Nephron (organoid): ENCODE measurements around the gene AGAP6.
"Not testable (repeated sequence)": the region's sequence is repeated elsewhere in the genome, so short reads cannot be mapped to it uniquely, and the experiment has no call there.

ENCODE experiments used
- H3K27ac Mint-ChIP-seq, 3 experiments: 2 replicates each; pipeline ENCODE4 v1.8.0; 2020; ENCODE audit warnings: mixed read lengths in 3 of 3, mild to moderate bottlenecking in 2 of 3, moderate library complexity in 1 of 3
- H3K27me3 Mint-ChIP-seq: 2 replicates; pipeline ENCODE4 v1.8.0; 2021; ENCODE audit warnings: low read depth, mild to moderate bottlenecking, moderate library complexity, mixed read lengths
- H3K36me3 Mint-ChIP-seq: 2 replicates; pipeline ENCODE4 v1.8.0; 2020; ENCODE audit warnings: low read depth, mixed read lengths
- H3K4me1 Mint-ChIP-seq: 2 replicates; pipeline ENCODE4 v1.8.0; 2020; ENCODE audit warnings: mixed read lengths
- H3K4me3 Mint-ChIP-seq, 3 experiments: 2 replicates each; pipeline ENCODE4 v1.8.0; 2020; ENCODE audit warnings: mild to moderate bottlenecking in 3 of 3, mixed read lengths in 3 of 3, moderate library complexity in 2 of 3
- H3K9me3 Mint-ChIP-seq: 2 replicates; pipeline ENCODE4 v1.8.0; 2020; ENCODE audit warnings: mixed read lengths
- TF ChIP-seq, protein P1 (sequence below), 3 experiments: fragments of 200-600 bp; sonication (generic); IDR thresholded peaks; one replicate each; pipeline ENCODE4 v1.5.0; 2021; ENCODE audit warnings: antibody characterized with exemption in 3 of 3; ENCODE audit not compliant: unreplicated experiment in 3 of 3

The AGAP6 gene

DNA sequence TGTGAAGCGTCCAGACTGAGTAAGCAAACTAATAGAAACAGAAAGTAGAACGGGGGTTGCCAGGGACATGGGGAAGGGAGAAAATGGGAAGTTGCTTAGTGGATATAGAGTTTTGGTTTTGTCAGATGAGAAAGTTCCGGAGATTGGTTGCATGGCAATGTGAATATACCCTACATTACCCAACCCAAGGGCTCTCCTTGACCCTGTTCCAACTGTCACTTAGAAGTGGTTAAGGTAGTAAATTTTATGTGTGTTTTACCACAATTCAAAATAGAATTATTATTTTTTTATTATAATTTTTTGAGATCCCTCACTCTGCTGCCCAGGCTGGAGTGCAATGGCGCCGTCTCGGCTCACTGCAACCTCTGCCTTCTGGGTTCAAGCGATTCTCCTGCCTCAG, 25.8 kb downstream of the AGAP6 start:
- not testable (repeated sequence) for H3K27ac Mint-ChIP-seq, H3K36me3 Mint-ChIP-seq, H3K27me3 Mint-ChIP-seq, H3K4me1 Mint-ChIP-seq, H3K4me3 Mint-ChIP-seq, H3K9me3 Mint-ChIP-seq

DNA sequence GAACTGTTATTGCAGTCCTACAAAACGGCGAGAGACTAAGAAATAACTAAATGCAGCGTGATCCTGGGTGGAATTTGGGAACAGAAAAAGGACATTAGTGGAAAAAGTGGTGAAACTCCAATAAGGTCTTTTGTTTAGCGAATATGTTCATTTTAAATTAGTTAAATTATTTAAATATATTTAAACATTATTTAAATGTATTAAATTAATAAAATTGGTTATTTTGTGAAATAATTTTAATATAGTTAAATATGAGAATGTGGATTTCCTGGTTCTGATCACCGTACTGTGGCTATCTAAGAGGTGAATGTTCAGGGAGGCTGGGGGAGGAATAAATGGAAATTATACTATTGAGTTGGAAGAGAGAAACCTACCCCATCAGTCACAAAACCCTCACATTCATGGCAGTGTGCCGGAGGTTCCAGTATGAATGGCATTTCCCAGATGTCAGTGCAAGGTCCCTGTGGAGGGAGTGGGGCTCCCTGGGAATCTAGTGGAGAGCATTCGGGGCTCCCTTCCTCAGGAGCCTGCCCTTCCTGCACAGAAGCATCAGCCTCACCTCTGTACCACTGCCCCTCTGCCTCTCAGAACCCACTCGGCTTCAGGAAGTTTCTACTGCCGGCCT, 27.5 kb downstream of the AGAP6 start:
- not testable (repeated sequence) for H3K9me3 Mint-ChIP-seq, H3K4me1 Mint-ChIP-seq, H3K36me3 Mint-ChIP-seq, H3K4me3 Mint-ChIP-seq, H3K27me3 Mint-ChIP-seq, H3K27ac Mint-ChIP-seq

DNA sequence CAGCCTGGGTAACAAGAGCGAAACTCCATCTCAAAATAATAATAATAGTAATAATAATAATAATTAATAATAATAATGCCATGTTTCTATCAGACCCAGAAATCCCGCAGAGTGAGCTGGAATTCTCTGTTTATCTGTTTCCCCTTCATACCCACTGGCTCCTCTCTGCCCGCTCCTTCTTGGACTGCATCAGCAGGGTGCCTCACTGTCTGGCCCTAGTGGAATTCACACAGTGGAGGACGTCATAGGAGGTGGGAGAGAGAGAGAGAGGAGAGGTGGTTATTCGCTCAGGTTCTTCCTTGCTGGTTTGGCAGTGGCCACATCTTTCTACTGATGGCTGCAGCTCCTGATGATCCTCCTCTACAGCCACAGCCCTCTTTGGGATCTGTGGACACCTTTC, 28.7 kb downstream of the AGAP6 start:
- not testable (repeated sequence) for H3K27me3 Mint-ChIP-seq, H3K27ac Mint-ChIP-seq, H3K4me3 Mint-ChIP-seq, H3K9me3 Mint-ChIP-seq, H3K36me3 Mint-ChIP-seq, H3K4me1 Mint-ChIP-seq

DNA sequence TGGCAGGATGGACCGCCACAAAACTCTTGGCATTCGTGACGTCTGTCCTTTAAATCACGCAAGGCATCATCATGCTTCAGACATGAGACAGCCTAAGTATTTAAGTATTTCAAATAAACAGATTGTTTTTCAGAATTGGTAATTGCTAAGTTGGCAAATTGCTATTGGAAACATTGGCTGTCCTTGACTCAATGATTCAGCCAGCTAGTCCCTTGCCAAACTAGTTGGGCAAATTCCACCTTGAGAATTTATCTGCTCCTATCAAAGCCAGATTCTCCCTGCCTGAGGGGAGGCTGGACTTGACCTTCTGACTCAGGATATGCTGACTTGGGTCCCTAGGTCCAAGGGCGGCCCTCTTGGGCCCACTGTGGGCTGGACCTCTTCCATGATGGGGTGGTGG, 29.4 kb downstream of the AGAP6 start:
- not testable (repeated sequence) for H3K36me3 Mint-ChIP-seq, H3K27me3 Mint-ChIP-seq, H3K9me3 Mint-ChIP-seq, H3K27ac Mint-ChIP-seq, H3K4me1 Mint-ChIP-seq, H3K4me3 Mint-ChIP-seq

DNA sequence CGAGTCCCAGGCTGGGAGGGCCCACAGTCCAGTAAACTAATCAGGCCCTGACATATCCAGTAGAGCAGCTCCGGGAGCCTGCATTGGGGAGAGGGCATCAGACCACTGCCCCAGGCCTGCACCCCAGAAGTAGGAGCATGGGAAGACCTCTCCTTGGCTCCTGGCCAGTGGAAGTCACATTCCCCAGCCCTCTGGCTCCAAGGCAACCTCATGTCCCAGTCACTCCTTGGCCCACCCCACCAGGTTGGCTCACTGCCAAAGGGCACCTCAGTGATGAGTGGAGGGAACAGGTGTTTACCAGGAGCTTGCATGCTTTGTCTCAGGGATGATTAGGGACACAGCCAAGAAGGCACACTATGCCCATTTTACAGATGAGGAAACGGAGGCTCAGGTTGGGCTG, 31.1 kb downstream of the AGAP6 start:
- not testable (repeated sequence) for H3K27me3 Mint-ChIP-seq, H3K27ac Mint-ChIP-seq, H3K4me1 Mint-ChIP-seq, H3K36me3 Mint-ChIP-seq, H3K9me3 Mint-ChIP-seq, H3K4me3 Mint-ChIP-seq

DNA sequence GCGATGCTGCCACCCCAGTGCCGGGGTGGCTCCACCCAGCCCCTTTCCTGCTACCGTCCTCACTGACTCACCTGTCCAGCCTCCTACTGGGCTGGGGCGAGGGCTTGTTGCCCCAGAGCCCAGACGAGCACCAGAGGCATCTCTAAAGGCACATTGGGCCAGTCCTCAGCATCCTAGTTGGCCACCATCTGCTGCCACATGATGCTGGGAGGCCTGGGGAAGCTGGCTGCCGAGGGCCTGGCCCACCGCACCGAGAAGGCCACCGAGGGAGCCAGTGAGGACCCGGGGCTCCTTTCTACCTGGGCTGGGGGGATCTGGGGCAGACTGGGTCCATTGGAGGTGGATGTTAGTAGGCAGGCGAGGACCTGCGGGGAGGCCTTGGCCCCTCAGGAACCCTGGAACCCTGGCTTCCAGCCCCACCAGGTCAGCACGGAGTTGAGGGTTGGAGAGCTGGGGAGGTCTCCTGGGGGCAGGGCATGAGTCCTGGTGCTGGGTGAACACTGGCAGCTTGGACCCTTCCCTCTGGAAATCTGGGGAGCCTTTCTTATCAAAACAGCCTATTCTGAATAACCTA, 32.3 kb downstream of the AGAP6 start:
- not testable (repeated sequence) for H3K4me1 Mint-ChIP-seq, H3K36me3 Mint-ChIP-seq, H3K4me3 Mint-ChIP-seq, H3K27me3 Mint-ChIP-seq, H3K27ac Mint-ChIP-seq, H3K9me3 Mint-ChIP-seq

DNA sequence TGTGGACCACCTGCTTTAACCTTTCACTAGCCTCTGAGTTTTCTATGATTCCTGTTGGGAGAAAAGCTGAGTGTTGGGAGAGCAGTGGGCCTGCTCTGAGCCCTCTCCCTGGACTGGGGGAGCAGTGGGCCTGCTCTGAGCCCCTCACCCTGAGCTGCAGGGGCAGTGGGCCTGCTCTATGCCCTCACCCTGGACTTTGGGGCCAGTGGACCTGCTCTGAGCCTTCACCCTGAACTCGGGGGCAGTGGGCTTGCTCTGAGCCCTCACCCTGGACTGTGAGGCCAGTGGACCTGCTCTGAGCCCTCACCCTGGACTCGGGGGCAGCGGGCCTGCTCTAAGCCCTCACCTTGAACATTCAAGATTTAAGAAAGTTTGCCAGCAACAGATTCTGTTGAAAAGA, 33.4 kb downstream of the AGAP6 start:
- Mint-ChIP-seq H3K9me3 (no peaks in the 10 kb centered on the region), H3K27ac (no peak overlapping the region), H3K36me3 (no peaks in the 10 kb centered on the region), H3K4me3 (no peak overlapping the region), H3K27me3 (peaks cover 4% of the 10 kb centered on the region), H3K4me1 (no peaks in the 10 kb centered on the region)
- TF ChIP-seq, protein P1, sequence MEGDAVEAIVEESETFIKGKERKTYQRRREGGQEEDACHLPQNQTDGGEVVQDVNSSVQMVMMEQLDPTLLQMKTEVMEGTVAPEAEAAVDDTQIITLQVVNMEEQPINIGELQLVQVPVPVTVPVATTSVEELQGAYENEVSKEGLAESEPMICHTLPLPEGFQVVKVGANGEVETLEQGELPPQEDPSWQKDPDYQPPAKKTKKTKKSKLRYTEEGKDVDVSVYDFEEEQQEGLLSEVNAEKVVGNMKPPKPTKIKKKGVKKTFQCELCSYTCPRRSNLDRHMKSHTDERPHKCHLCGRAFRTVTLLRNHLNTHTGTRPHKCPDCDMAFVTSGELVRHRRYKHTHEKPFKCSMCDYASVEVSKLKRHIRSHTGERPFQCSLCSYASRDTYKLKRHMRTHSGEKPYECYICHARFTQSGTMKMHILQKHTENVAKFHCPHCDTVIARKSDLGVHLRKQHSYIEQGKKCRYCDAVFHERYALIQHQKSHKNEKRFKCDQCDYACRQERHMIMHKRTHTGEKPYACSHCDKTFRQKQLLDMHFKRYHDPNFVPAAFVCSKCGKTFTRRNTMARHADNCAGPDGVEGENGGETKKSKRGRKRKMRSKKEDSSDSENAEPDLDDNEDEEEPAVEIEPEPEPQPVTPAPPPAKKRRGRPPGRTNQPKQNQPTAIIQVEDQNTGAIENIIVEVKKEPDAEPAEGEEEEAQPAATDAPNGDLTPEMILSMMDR (IDR thresholded peaks at IDR 0.05; ENCODE audit: unreplicated experiment in 3 of 3): no peak

DNA sequence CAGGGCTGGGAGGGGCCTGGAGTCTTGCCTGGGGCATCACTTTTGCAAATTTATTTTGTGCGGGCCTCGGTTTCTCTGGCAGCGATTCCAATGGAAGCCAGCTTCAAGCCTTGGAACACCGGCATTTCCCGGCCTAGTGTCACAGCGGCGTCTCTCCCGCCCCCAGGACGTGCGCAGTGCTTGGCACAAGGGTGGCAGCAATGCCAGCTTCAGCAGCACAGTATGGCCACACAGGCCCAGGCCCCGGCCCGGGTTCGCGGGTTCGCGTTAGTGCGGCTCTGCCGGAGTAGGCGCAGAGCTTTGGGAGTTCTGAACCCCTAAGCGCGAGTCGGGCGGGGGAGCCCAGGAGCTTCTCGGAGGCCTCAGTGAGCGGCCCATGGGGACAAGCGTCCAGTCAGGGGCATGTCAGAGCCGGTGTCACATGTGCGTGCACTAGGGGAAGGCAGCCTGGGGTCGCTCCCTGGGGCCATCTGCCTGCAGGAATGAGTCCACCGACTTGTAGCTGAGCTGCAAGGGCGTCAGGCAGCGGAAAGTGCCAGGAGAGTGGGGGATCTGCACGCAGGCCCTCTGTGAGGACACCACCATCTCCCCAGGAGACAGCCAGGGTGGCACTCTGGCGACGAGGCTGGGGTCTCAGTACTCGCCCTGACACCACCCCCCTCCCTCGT, 36.6 kb downstream of the AGAP6 start:
- not testable (repeated sequence) for H3K27me3 Mint-ChIP-seq, H3K4me3 Mint-ChIP-seq, H3K9me3 Mint-ChIP-seq, H3K27ac Mint-ChIP-seq, H3K36me3 Mint-ChIP-seq, H3K4me1 Mint-ChIP-seq

DNA sequence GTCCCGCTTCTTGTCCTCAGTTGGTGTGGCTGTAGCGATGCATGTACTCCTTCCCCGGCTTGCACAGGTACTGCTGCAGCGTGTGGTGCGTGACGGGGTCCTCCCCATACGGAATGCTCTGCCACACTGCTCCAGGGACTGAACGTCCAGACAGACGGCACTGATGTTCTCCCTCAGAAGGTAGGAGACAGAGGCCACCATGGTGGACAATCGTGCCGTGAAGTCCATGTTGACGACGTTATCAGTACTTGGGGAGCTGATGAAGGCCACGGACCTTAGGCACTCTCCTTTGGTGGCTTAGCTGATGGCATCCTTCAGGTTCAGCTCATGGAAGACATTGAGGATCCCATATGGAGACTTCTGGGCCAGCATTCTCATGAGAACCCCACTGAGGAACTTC, 37.4 kb downstream of the AGAP6 start:
- TF ChIP-seq, protein P1 (IDR thresholded peaks at IDR 0.05; ENCODE audit: unreplicated experiment in 3 of 3): no peak
- no peaks in the 10 kb centered on the region for H3K4me1 Mint-ChIP-seq
- peaks cover 5% of the 10 kb centered on the region for H3K27me3 Mint-ChIP-seq
- H3K4me3 Mint-ChIP-seq: no peak overlapping the region
- H3K36me3 Mint-ChIP-seq: no peaks in the 10 kb centered on the region
- H3K9me3 Mint-ChIP-seq: no peaks in the 10 kb centered on the region
- H3K27ac Mint-ChIP-seq: no peak overlapping the region
